A673 (cell line): ENCODE results near the gene CEP44.

Source experiments
- EZH2 ChIP-seq: fragments of 200-600 bp; sonication (generic); IDR thresholded peaks from 2 replicates; pipeline ENCODE4 v1.6.1; 2017; ENCODE audit warnings: borderline replicate concordance, low read depth, mild to moderate bottlenecking, mixed read lengths, antibody characterized with exemption, low read length; ENCODE audit not compliant: poor library complexity, severe bottlenecking
- TF ChIP-seq, protein P1 (sequence below): fragments of 300-800, 200-600 bp; sonication (generic); conservative IDR thresholded peaks from 2 replicates; pipeline ENCODE4 v1.5.1; 2017; ENCODE audit warnings: low read depth, mild to moderate bottlenecking, antibody characterized with exemption, low read length, moderate library complexity, mixed read lengths

DNA sequence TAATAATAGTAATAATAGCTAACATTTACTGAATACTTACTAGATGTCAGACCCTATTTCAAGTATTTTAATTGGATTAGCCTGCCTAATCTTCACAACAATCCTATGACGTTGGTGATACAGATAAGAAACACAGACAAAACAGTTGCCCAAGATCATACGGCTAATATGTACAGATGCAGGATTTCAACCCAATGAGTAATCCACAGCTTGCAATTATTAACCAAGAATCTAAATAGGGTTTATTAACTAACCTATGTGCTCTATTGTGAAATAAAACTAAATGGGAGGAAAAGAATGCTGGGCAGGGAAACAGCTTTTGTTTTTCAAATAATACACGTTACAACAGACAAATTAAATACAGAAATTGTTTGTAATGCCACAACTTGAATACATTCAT is 23.6 kb upstream of the CEP44 start:
- TF ChIP-seq, protein P1, sequence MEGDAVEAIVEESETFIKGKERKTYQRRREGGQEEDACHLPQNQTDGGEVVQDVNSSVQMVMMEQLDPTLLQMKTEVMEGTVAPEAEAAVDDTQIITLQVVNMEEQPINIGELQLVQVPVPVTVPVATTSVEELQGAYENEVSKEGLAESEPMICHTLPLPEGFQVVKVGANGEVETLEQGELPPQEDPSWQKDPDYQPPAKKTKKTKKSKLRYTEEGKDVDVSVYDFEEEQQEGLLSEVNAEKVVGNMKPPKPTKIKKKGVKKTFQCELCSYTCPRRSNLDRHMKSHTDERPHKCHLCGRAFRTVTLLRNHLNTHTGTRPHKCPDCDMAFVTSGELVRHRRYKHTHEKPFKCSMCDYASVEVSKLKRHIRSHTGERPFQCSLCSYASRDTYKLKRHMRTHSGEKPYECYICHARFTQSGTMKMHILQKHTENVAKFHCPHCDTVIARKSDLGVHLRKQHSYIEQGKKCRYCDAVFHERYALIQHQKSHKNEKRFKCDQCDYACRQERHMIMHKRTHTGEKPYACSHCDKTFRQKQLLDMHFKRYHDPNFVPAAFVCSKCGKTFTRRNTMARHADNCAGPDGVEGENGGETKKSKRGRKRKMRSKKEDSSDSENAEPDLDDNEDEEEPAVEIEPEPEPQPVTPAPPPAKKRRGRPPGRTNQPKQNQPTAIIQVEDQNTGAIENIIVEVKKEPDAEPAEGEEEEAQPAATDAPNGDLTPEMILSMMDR = no peak
- no peak for TF ChIP-seq EZH2
